Stimulated activated CD4-positive, alpha-beta T cell treated with anti-CD3 and anti-CD28 coated beads, Interleukin-12 subunit alpha, Interleukin-12 subunit beta, amount 100 ng/mL, for 48 hours (primary cell): ENCODE measurements around the gene SLC35B2.

ENCODE experiments used
- DNase-seq, 3 donors: peaks; one replicate each; pipeline ENCODE4 v3.0.0-alpha.2; 2020; ENCODE audit warnings: low read depth in 2 of 3, low spot score in 1 of 3

Gene SLC35B2

GRCh38 chr6:44222486-44223318 is 34.6 kb downstream of the SLC35B2 start:
- DNase-seq: no peak

- no peak for DNase-seq
These were observed 35.4 kb downstream of the SLC35B2 start for GRCh38 chr6:44221961-44222335.

GRCh38 chr6:44221291-44221960 is 35.9 kb downstream of the SLC35B2 start:
- DNase-seq: peak; percentile 65 to 75 (median 67)

GRCh38 chr6:44220913-44221290 is 36.4 kb downstream of the SLC35B2 start:
- no peak for DNase-seq

GRCh38 chr6:44219815-44220784 is 37.2 kb downstream of the SLC35B2 start:
- DNase-seq: no peak

- no peak for DNase-seq
These were observed 38.1 kb downstream of the SLC35B2 start for GRCh38 chr6:44219053-44219814.

GRCh38 chr6:44217332-44218143 is 39.8 kb downstream of the SLC35B2 start:
- DNase-seq: no peak

GRCh38 chr6:44216677-44217331 is 40.5 kb downstream of the SLC35B2 start, which contains the start of gene MYMX:
MYMX (plus strand) TSS chr6:44216926; CDS start chr6:44217472, 546 bp downstream.
- DNase-seq: no peak

- DNase-seq: no peak
These were observed 43.0 kb downstream of the SLC35B2 start for GRCh38 chr6:44214307-44214706.

- DNase-seq: no peak
These were observed 46.0 kb downstream of the SLC35B2 start for GRCh38 chr6:44211284-44211683.

GRCh38 chr6:44207966-44208365 is 49.4 kb downstream of the SLC35B2 start:
- no peak for DNase-seq
